ENCODE measurements around the gene CDH23.

DNA sequence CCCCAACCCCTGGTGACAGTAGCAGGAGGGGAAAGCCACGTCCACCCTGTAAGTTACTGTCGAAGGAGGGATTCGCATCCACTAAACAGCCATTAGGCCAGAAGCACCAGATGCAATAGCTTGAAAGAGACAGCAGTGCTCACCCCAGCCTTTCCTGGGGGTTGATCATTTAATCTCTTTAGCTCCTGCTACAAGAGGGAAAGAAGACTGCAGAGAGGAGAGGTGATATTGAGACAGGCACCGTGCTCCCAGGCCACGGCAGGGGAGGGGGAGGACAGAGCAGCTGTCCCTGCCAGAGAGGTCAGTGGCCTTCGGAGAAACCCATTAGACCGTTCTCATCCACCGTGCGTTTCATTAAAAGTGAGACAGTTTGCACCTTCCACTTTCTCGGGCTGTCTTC lies 148.3 kb downstream of the CDH23 start:
- TF ChIP-seq, protein P1, sequence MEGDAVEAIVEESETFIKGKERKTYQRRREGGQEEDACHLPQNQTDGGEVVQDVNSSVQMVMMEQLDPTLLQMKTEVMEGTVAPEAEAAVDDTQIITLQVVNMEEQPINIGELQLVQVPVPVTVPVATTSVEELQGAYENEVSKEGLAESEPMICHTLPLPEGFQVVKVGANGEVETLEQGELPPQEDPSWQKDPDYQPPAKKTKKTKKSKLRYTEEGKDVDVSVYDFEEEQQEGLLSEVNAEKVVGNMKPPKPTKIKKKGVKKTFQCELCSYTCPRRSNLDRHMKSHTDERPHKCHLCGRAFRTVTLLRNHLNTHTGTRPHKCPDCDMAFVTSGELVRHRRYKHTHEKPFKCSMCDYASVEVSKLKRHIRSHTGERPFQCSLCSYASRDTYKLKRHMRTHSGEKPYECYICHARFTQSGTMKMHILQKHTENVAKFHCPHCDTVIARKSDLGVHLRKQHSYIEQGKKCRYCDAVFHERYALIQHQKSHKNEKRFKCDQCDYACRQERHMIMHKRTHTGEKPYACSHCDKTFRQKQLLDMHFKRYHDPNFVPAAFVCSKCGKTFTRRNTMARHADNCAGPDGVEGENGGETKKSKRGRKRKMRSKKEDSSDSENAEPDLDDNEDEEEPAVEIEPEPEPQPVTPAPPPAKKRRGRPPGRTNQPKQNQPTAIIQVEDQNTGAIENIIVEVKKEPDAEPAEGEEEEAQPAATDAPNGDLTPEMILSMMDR (IDR thresholded peaks at IDR 0.05; ENCODE audit: low read length): no peak
- TF ChIP-seq EZH2 (optimal IDR thresholded peaks at IDR 0.05; ENCODE audit: low read depth, low read length): no peak

All from MM.1S (cell line).